HG03097 (cell line): ENCODE data around the gene CAPN10.

ENCODE experiments used
- ATAC-seq: cut with Tn5 transposase; IDR thresholded peaks from one replicate; pipeline ENCODE4 v1.9.1; 2021; ENCODE audit not compliant: unreplicated experiment, low FRiP score

The CAPN10 gene

DNA sequence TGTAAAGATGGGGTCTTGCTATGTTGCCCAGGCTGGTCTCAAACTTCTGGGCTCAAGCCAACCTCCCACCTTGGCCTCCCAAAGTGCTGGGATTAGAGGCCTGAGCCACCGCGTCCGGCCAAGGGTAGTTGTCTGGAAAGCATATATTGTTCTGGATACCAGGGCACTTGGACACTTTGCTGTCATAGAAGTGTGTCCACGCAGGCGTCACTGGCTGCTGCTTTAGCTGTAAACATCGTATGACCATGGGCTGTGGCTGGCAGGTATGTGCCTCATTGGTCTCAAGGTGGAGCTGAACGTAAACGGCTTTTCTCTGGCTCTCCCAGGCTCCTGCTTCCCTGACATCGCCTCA, 35.5 kb downstream of the CAPN10 start:
- no peak for ATAC-seq

- ATAC-seq = no peak
Observed at GRCh38 chr2:240622531-240623235, 36.1 kb downstream of the CAPN10 start.

GRCh38 chr2:240623531-240624010, 37.0 kb downstream of the CAPN10 start:
- no peak for ATAC-seq

GRCh38 chr2:240624011-240624949, 37.7 kb downstream of the CAPN10 start:
- ATAC-seq = no peak

- ATAC-seq = no peak
Observed at GRCh38 chr2:240624950-240625621, 38.6 kb downstream of the CAPN10 start, which contains the start of gene GPR35. GPR35 (plus strand) TSS chr2:240625480; CDS start chr2:240629953, 4,473 bp downstream.

DNA sequence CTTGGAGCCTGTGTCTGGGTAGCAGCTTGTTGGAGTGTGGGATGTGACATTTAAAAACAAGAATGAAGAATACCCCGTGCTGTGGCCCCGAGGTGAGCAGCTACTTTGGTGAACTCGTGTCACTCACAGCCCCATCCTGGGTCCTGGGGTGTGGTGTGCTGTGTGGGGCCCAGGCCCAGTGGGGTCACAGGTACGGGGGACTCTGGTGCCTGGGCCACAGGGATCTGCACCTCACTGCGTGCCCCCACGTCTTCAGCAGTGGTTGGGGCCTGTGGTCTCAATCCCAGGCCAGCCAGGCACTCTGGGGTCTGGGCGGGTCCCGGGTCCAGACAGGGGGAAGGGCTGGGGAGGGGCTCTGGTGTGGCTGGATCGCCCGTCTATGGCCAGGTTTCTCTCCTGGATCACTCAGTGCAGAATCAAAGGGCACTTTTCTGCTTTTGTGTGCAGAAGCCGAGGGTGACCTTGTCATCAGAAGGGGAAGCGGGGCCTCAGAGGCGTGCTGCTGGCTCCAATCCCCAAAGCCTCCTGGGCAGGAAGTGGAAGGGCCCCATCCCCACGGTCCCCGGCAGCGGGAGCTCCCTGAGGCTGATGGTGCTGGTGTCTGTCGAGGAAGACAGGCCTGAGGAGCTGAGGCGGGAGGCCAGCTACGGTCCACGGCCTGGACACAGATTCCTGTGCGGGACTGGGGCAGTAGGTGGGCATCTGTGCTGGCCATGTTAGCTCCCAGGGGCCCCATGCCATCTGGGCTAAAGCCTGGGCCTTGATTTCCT, 40.2 kb downstream of the CAPN10 start:
- no peak for ATAC-seq

- no peak for ATAC-seq
Observed at GRCh38 chr2:240627736-240628506, 41.4 kb downstream of the CAPN10 start.

- no peak for ATAC-seq
Observed at GRCh38 chr2:240628507-240628807, 41.9 kb downstream of the CAPN10 start.

DNA sequence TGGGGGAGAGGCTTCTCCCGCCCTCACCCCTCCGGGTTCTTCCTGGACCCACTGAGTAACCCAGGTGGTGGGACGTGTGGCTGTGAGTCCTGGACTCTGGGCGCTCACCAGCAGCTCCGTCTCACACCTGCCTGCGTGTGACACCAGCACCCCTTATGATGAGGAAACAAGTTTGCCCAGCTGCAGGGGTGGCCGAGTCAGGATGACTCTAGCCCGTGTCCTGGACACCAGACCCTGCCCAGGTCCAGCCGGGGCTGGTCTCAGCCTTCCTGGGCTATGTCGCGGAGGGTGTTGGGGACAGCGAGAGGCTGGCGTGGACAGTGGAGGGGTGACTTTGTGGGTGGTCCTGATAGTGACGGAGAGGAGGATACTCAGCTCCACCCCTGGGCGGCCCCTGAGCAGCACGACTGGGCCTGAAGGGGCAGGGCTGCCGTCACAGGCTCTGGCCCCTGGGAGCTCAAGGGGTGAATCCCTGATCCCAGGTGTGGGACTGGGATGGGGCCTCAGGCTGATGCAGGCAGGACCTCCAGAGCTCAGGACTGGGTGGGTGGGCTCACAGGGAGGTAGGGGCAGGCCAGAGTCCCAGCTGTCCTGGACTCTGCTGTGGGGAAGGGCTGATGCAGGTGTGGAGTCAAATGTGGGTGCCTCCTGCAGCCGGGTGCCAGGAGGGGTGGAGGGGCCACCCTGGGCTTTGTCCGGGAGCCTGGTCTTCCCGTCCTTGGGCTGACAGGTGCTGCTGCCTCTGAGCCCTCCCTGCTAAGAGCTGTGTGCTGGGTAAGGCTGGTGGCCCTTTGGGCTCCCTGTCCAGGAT, 42.5 kb downstream of the CAPN10 start:
- ATAC-seq = no peak

GRCh38 chr2:240629619-240629967, 43.1 kb downstream of the CAPN10 start:
- ATAC-seq = no peak

- ATAC-seq = no peak
Observed at GRCh38 chr2:240629968-240630770, 43.6 kb downstream of the CAPN10 start.

- ATAC-seq = no peak
Observed at GRCh38 chr2:240630771-240631547, 44.4 kb downstream of the CAPN10 start.

GRCh38 chr2:240631548-240632305, 45.2 kb downstream of the CAPN10 start:
- no peak for ATAC-seq

DNA sequence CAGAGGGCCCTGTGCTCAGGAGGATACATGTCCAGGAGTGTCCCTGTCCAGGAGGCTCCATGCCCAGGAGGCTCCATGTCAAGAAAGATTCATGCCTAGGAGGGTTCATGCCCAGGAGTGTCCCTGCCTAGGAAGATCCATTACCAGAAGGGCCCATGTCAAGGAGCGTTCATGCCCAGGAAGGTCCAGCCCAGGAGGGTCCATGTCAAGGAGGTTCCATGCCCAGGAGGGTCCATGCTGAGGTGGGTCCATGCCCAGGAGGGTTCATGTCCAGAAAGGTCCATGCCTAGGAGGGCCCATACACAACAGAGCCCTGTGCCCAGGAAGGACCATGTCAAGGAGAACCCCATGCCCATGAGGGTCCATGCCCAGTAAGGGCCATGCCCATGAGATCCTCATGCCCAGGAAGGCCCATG, 45.8 kb downstream of the CAPN10 start:
- no peak for ATAC-seq

DNA sequence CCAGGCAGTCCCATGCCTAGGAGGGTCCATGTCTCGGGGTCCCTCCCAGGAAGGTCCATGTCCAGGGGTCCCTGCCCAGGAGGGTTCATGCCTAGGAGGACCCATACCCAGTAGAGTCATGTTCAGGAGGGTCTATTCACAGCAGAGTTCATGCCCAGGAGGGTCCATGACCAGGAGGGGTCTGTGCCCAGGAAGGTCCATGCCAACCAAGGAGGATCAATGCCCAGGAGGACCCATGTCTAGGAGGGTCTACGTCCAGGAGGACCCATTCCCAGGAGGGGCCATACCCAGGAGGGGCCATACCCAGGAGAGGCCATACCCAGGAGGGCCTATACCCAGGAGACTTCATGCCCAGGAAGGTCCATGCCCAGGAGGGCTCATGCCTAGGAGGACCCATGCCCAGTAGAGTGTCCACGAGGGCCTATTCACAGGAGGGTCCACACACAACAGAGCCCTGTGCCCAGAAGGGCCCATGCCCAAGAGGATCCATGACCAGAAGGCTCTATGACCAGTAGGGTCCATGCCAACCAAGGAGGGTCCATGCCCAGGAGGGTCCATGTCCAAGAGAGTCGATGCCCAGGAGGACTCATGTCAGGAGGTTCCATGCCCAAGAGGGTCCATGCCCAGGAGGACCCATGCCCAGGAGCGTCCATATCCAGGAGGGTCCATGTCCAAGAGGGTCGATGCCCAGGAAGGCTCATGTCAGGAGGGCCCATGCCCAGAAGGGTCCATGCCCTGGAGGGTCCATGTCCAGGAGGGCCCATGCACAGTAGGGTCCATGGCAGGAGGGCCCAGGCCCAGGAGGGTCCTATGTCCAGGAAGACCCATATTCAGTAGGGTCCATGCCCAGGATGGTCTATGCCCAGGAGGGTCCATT, 48.8 kb downstream of the CAPN10 start:
- no peak for ATAC-seq
